ENCODE results near the gene SPRED1.

DNA sequence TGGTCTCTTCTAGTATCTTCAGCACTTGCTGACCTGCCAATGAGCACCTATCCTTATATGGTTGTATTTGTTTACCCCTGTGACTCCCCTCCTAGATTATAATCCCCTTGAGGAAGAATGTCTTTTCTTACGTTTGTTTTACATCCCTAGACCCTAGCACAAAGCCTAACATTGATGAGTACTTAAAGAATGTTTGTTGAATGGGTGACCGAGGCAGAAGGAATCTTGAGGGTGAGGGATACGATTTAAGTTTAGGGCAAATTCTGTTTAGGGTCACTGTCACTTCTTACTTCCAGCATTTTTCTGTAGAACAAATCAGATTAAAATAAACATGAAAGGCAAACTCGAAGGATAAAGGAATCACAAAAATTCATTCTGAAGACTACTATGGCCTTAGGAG, 120.4 kb downstream of the SPRED1 start:
- TF ChIP-seq, protein P1, sequence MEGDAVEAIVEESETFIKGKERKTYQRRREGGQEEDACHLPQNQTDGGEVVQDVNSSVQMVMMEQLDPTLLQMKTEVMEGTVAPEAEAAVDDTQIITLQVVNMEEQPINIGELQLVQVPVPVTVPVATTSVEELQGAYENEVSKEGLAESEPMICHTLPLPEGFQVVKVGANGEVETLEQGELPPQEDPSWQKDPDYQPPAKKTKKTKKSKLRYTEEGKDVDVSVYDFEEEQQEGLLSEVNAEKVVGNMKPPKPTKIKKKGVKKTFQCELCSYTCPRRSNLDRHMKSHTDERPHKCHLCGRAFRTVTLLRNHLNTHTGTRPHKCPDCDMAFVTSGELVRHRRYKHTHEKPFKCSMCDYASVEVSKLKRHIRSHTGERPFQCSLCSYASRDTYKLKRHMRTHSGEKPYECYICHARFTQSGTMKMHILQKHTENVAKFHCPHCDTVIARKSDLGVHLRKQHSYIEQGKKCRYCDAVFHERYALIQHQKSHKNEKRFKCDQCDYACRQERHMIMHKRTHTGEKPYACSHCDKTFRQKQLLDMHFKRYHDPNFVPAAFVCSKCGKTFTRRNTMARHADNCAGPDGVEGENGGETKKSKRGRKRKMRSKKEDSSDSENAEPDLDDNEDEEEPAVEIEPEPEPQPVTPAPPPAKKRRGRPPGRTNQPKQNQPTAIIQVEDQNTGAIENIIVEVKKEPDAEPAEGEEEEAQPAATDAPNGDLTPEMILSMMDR (IDR thresholded peaks at IDR 0.05; ENCODE audit: low read depth, low read length, poor library complexity, severe bottlenecking), result no peak
- TF ChIP-seq EZH2phosphoT487 (IDR thresholded peaks at IDR 0.05; ENCODE audit: borderline replicate concordance, low read length), result no peak
